Activated T-cell treated with anti-CD3 and anti-CD28 coated beads for 4 hours (primary cell): ENCODE results near the gene HK1.

ENCODE experiments used
- DNase-seq: peaks from one replicate; pipeline ENCODE4 v3.0.0-alpha.2; 2020

The HK1 gene

GRCh38 chr10:69382382-69383117 lies 104.3 kb downstream of the HK1 start:
- DNase-seq, result no peak

DNA sequence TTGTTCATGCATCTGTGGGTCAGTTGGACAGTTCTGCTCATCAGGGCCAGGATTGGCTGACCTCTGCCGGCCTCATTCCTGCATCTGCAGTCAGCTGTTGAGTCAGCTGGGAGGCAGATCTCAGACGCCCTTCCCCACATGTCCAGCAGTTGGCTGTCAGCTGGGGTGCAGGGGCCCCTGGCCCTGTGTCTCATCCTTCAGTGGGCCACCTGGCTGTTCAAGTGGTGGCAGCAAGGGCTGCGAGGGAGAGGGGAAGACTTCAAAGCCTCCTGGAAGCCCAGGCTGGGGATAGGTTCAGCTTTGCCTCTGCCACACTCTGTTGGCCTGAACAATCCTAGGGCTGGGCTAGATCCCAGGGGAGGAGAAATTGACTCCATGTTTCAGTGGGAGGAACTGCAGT lies 105.3 kb downstream of the HK1 start:
- DNase-seq, result no peak

- DNase-seq, result no peak
These were observed 106.0 kb downstream of the HK1 start for GRCh38 chr10:69384320-69384719.

- DNase-seq, result no peak
These were observed 107.4 kb downstream of the HK1 start for GRCh38 chr10:69385454-69386350.

GRCh38 chr10:69387500-69387899 lies 109.2 kb downstream of the HK1 start:
- no peak for DNase-seq

- no peak for DNase-seq
These were observed 110.2 kb downstream of the HK1 start for GRCh38 chr10:69388488-69388887.

GRCh38 chr10:69389827-69390490 lies 111.7 kb downstream of the HK1 start:
- no peak for DNase-seq

GRCh38 chr10:69391158-69391557 lies 112.9 kb downstream of the HK1 start:
- no peak for DNase-seq

- peak; percentile 72 for DNase-seq
These were observed 114.2 kb downstream of the HK1 start for GRCh38 chr10:69392481-69393000.

GRCh38 chr10:69394020-69394419 lies 115.7 kb downstream of the HK1 start:
- DNase-seq, result no peak

DNA sequence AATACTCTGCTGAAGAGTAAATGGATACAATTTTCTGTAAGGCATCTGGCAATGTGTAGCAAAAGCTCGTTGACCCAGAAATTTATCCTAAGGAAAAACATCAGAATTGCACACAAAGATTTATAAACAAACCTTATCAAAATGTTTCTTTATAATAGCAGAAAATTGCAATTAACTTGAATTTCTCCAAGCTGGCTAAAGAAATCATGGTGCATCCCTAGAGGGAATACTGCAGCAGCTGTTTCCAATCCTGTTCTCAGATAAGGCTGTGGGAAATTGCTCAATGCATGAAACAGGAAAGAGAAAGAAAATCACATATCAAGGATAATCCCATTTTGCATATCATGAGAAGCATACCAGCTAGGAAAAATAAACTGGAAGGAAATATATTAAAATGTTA lies 119.7 kb downstream of the HK1 start:
- no peak for DNase-seq

- DNase-seq, result no peak
These were observed 120.2 kb downstream of the HK1 start for GRCh38 chr10:69398466-69398865.

DNA sequence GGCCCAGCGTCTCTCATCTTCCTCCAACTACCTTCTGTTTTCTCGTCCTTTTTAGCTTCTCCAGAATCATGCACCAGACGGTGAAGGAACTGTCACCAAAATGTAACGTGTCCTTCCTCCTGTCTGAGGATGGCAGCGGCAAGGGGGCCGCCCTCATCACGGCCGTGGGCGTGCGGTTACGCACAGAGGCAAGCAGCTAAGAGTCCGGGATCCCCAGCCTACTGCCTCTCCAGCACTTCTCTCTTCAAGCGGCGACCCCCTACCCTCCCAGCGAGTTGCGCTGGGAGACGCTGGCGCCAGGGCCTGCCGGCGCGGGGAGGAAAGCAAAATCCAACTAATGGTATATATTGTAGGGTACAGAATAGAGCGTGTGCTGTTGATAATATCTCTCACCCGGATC lies 122.6 kb downstream of the HK1 start:
- no peak for DNase-seq

DNA sequence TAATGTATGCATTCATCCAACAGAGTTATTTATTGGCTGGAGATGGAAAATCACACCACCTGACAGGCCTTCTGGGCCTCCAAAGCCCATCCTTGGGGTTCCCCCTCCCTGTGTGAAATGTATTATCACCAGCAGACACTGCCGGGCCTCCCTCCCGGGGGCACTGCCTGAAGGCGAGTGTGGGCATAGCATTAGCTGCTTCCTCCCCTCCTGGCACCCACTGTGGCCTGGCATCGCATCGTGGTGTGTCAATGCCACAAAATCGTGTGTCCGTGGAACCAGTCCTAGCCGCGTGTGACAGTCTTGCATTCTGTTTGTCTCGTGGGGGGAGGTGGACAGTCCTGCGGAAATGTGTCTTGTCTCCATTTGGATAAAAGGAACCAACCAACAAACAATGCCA lies 123.1 kb downstream of the HK1 start:
- DNase-seq, result no peak

- DNase-seq, result no peak
These were observed 124.1 kb downstream of the HK1 start for GRCh38 chr10:69402386-69402785.

- no peak for DNase-seq
These were observed 124.8 kb downstream of the HK1 start for GRCh38 chr10:69403066-69403465.

DNA sequence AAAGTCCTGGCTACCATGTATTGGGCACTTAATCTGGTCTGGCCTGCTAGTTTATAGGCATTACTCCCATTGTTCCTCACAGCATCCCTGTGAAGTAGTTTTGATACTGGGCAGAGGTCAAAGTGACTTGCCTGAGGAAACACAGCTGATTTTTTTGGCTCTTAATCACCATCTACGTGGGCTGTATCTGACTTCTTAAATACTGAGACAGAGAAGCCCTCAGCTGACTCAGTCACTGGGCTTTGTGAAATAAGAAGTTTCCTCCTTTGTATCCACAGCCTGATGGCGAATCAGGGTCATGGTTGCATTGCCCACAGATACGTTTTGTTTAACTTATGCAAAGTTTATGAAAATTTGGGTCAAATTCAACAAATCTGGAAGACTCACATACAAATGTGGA lies 125.2 kb downstream of the HK1 start:
- DNase-seq, result no peak

DNA sequence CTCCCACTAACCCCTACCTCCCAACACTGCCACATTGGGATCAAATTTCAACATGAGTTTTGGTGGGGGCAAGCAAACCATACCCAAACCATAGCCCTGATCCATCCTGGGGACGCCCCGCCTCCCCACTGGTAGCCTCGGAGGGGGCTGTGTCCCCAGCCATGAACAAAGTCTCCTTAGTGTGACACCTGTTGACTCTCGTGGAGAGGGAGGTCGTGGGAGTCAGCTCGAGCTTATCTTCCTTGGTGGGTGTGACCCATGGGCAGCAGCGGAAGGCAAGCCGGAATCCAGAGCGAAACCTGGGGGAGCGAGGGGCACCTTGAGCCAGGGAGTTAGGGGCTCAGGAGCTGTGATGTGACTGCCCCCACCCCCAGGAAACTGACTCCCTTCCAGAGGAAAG lies 126.5 kb downstream of the HK1 start:
- no peak for DNase-seq

DNA sequence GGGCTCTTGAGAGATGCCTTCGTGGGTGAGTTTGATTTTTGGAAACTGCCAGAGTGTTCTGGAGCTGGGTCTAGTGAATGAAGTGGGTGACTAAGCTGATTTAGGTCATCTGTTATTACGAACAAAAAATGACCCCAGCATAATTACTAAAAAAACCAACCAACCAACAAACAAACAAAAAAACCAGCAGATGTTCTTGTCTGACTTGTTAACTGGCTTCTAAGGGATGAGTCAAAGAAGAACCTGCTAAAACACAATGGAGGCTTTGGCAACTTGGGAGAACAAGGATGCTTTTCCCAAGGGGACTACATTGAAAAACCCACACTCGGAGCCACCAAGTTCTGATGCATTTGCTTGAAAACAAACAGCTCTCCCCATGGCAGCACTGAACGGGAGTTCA lies 126.9 kb downstream of the HK1 start:
- DNase-seq, result no peak

DNA sequence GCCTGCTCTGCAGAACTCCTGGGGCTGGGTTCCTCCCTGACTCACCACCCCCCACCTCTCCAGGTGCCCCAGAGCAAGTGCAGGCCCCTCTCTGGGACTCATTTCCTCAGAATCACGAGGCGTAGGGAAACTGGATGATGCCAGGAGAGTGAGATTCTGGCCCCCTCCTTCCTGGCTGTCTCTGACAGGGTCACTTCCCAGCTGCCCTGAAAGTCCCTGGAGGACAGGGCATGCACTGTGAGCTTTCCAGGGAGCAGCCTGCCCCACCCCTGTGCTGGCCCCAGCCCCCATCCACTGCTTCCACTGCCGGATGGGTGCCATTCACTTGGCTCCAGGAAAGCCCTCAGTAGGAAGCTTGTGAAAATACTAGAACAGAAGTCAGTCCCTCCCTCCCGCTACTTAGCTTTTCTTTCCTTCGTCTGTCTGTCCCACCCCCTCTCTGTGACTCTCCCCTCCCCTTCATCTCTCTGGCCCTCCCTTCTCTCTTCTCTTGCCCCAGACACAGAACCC lies 128.1 kb downstream of the HK1 start:
- DNase-seq, result no peak

DNA sequence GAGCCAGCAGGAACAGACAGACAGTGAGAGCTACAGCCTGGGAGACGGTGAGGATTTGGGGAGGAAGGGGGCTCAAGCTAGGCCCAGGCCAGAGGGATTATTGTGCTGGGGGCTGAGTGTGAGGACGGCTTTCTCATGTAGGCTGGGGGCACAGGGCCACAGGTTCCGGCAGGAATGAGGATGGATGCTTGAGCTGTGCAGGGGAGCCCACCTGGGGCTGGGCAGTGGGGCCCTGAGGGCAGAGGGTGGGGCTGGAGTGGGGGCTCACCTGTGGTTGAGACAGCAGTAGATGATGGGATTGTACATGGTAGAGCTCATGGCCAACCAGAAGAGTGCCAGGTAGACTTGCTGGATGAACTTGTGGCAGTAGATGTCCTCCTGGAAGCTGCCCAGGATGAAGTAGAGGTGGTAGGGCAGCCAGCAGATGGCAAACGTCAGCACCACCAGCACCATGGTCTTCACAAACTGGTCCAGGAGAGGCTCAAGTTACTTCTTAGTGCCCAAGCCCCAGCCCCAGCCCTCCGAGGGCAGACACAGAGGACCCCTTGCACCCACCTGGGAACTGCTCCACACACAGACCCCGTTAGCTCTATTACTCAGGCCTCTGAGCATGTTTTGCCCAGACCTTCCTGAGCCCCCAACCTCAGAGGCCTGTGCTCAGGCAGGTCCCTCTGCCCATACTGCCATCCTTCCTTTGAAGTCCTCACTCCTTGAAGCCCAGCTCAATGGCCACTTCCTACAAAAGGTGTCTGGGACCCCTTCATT lies 128.7 kb downstream of the HK1 start:
- no peak for DNase-seq

DNA sequence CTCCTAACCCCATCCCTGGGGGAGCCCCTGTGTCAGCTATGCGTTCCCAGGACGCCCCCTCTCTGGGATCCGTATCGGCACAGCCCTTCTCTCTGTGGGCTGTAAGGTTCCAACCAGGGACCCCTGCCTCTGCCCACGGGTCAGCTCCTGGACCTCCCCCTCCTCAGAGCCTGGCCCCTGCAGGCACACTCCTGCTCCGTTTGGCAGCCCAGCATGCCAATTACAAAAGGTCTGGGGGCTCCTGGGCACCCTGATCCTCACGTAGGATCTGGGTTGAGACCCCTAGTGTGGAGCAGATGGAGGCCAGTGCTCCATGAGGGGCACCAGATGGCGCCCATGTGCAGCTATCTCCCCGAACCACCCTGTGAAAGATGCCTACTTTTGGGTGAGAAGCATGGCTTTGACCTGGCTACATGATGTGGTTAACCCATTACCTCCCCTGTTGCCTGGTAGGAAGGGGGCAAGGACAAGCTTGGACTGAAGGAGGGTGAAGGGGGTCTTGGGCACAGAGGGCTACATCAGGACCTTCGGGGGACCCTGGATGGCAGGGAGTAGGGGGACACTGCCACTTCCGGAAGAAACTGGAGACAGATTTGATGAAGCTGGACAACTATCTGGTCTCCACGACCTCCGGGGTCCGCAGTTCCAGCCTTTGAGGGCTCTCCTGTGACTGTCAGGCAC lies 129.5 kb downstream of the HK1 start:
- no peak for DNase-seq
